ENCODE data around the gene CUTC.

DNA sequence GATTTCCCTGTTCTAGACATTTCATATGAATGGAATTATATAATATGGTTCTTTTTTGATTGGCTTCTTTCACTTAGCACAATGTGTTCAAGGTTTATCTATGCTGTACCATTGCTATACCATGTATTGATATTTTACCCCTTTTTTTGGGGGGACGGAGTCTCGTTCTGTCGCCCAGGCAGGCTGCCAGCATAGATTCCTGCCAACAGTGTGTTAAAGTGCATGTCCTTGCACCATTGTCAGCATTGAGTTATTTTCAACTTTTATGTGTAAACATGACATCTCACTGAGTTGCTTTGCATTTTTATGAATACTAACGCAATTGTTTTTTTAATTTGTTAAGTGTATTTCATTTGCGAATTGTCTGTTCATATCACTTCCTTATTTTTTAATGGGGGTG lies 55.3 kb downstream of the CUTC start:
- TF ChIP-seq, protein P1, sequence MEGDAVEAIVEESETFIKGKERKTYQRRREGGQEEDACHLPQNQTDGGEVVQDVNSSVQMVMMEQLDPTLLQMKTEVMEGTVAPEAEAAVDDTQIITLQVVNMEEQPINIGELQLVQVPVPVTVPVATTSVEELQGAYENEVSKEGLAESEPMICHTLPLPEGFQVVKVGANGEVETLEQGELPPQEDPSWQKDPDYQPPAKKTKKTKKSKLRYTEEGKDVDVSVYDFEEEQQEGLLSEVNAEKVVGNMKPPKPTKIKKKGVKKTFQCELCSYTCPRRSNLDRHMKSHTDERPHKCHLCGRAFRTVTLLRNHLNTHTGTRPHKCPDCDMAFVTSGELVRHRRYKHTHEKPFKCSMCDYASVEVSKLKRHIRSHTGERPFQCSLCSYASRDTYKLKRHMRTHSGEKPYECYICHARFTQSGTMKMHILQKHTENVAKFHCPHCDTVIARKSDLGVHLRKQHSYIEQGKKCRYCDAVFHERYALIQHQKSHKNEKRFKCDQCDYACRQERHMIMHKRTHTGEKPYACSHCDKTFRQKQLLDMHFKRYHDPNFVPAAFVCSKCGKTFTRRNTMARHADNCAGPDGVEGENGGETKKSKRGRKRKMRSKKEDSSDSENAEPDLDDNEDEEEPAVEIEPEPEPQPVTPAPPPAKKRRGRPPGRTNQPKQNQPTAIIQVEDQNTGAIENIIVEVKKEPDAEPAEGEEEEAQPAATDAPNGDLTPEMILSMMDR (IDR thresholded peaks at IDR 0.05), result no peak
- TF ChIP-seq POLR2A (IDR thresholded peaks at IDR 0.05), result no peak

Measured in lower leg skin (tissue), 3 donors.